NCI-H2196 (cell line): ENCODE results near the gene SHISA4.
A peak's percentile ranks its signal among the peaks of the same experiment; 100 is the strongest.
"Not testable (repeated sequence)": the region's sequence is repeated elsewhere in the genome, so short reads cannot be mapped to it uniquely, and the experiment has no call there.

ENCODE experiments used
- DNase-seq: peaks from one replicate; lab custom pipeline; 2025; ENCODE audit not compliant: unreplicated experiment; lab: John Stamatoyannopoulos, UW

The SHISA4 gene, protein sequence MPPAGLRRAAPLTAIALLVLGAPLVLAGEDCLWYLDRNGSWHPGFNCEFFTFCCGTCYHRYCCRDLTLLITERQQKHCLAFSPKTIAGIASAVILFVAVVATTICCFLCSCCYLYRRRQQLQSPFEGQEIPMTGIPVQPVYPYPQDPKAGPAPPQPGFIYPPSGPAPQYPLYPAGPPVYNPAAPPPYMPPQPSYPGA

DNA sequence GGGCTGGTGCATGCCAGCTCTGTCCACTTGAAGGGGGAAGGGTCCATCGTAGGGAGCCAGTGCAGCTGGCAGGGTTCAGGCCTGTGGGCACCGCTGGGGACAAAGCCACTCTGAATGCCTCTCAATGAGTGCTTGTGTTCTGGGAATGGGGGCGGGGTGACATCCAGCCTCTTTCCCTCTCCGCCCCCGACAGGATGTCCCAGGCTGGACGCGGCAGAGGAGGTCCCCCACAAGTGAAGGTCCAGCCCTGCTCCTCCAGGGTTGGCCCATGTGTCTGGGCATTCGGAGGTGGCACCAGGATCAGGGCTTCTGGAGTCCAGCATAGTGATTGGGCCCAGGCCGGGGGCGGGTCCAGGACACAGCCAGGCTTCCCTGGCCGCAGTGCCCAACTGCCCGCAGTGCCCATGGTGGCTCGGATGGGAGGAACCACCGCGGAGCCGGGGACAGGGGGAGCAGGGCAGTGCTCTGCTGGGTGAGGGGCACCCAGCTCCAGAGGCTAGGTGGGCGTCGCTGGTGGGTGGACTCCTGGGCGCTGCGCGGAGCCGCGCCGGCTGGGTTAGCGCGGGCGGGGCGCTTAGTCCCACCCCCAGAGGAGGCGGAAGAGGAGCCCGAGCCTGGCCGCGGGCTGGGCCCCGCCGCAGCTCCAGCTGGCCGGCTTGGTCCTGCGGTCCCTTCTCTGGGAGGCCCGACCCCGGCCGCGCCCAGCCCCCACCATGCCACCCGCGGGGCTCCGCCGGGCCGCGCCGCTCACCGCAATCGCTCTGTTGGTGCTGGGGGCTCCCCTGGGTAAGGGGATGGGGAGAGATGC is at the start of gene SHISA4:
SHISA4 (plus strand) TSS at position 617 of the 808 bp plus-strand sequence; CDS start at position 714, 97 bp downstream.
- peak; percentile 73 for DNase-seq

DNA sequence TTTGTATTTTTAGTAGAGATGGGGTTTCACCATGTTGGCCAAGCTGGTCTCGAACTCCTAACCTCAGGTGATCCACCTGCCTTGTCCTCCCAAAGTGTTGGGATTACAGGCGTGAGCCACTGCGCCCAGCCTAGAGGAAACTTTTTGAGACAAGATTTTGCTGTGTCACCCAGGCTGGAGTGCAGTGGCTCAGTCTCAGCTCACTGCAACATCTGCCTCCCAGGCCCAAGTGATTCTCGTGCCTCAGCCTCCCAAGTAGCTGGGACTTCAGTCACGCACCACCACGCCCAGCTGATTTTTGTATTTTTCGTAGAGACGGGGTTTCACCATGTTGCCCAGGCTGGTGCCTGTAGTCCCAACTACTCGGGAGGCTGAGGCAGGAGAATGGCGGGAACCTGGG is 49.6 kb upstream of the SHISA4 start:
- not testable (repeated sequence) for DNase-seq

DNA sequence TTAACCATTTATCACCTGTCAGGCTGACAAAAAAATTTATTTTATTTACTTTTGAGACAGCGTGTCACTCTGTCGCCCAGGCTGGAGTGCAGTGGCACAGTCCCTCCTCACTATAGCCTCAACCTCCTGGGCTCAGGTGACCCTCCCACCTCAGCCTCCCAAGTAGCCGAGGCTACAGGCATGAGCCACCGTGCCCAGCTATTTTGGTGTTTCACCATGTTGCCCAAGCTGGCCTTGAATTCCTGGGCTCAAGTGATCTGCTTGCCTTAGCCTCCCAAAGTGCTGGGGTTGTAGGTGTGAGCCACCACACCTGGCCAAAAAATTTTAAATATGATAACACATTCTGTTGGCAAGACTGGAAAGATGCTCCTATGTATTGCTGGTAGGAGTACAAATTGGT is 48.6 kb upstream of the SHISA4 start:
- DNase-seq = no peak

DNA sequence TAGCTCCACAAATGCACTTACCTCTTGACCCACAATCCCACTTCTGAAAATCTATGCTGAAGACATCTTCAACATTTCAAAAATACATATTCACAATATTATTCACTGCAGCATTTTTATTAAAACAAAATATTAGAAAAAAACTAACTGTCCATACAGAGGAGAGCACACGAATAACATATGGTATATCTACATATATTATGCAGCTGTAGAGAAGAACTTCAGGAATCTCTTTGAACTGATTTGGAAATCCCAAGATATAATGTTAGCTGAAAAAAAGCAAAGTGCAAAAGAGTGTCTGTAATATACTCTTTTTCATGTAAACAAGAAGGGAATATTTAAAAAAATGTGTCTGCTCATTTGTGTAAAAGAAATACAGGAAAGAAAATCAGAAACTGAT is 48.2 kb upstream of the SHISA4 start:
- no peak for DNase-seq

DNA sequence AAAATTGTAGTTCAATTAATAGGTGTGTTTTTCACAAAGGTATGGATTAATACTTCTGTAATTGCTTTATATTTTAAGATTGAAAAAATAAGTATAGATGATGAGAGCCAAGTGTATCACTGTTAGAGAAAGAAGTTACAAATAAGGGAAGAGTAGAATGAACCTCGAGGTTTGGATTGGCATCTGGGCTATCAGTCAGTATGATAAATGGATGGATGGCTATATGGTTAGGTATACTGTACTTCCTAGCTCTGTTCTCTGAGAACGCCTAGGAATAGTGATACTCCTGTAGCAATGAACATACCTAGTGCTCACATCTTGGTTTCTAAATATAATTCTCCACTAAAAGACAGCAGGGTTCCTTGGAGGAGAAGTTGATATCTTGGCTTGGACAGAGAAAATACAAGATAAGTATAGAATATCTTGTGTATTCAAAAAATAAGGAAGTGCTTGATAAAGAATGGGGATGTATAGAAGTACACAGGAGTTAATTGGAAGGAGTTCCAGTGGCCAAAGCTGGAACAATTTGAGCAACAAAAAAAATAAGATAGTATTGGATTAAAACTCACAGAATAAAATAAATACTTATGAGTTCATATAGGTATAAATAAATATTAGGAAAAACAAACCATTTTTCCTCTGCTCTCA is 47.3 kb upstream of the SHISA4 start:
- DNase-seq = no peak

DNA sequence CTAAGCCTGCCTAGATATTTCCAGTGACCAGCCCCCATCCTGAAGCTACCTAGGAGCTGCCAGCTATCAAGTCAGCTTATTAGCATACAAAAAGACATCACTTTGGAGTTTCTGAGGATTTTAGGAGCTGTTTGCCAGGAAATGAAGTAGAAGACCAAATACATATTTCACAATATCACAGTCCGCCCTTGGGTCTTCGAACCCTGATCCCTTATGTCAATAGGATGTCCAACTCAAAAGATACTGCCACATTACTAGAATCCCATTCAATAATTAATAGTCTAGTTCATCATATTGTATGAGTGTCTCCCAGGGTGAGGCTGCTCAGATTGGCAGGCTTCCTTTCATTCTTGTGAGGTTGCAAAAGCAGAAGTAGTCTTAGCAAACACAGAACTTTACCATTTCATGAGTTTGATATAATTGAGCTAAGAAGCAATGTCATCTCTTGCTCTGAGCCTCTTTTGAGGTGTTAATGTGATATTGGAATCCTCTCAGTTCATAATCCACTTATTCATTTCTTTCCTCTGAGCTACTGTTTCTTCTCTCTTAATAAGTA is 46.1 kb upstream of the SHISA4 start:
- DNase-seq = no peak

DNA sequence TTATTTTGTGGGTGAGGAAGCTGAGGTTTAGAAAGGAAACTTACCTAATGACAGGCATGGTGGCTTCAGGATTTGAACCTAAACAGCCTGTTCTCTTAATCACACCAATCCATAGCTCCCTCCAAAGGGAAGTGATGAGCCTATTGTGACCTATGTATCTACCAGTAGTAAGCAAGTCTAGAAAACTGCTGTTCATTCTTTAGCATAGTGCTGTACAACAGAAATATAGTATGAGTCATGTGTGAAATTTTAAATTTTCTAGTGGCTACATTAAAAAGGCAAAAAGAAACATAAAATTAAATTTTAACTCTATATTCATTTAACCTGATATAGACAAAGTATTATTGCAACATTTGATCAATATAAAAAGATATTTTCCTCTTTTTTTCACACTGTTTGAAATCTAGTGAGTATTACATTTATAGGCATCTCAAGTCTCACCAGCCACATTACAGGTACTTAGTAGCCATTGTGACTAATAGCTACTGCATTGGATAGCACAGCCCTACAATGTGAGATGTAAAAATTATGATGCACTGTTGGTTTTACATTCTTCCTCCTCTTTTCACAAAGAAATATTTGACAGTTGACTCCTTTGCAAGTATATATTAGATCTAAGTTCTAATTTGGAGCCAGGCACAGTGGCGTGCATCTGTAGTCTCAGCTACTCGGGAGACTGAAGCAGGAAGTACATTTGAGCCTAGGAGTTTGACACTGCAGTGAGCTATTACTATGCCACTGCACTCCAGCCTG is 43.2 kb upstream of the SHISA4 start:
- DNase-seq = no peak

DNA sequence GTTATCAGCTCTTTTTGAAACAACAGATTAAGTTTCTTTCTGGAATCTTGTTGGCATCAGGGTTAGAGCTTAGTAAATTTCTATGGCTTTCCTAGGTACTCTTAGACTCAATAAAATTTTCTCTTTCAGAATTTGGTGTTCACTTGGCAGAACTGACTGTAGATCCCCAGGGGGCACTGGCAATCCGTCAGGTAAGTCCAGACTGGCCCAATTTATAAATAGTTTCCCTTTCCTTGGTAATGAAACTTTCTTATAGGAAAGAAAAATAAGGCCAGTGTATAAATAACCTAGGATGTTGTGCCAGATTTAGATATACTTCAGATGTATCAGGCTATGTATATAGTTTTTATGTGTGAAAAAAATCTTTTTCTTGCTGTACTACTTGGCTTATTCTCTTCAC is 41.5 kb upstream of the SHISA4 start:
- no peak for DNase-seq

DNA sequence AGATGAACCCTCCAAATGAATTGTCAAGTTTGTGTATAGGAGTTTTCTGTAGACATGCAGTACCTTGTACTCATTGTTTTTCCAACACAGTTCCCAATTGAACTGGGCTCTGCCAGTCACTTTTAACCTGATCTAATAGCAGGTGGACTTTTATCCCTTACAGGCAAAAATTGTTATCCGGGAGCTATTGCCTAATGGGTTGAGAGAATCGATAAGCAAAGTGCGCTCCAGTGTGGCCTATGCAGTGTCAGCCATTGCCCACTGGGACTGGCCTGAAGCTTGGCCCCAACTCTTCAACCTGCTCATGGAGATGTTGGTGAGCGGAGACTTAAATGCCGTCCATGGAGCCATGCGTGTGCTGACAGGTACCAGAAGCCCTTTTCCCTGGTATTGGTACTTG is 40.5 kb upstream of the SHISA4 start:
- no peak for DNase-seq

DNA sequence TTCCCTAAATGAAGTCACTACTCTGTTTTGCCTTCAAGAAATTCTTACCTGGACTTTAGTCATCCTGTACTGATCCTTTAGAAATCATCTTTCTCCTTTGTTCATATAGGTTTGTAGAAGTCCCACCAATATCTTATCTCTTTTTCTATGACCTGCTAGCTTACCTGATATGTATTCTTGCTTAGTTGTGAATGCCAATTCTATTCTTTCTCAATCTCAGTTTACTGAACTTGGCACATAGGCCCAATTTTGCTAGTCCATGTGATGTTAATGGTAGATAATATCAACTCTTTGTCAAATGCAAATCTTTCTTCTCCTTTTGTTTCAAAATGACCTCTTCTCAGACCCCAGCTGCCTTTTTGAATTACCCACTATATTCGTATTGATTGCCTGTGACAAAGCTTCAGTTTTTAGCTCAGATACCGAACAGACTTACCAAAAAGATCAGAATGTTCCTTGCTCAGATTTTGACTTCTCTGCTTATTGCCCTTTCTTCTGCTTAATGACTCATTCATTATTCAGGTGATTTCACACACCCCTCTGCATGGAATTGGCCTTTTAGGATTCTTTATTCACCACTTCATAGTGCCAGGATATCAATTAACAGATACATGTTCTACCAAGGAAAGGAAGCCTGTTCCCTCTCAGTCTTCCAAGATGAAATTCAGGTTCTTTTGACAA is 39.2 kb upstream of the SHISA4 start:
- DNase-seq = no peak

DNA sequence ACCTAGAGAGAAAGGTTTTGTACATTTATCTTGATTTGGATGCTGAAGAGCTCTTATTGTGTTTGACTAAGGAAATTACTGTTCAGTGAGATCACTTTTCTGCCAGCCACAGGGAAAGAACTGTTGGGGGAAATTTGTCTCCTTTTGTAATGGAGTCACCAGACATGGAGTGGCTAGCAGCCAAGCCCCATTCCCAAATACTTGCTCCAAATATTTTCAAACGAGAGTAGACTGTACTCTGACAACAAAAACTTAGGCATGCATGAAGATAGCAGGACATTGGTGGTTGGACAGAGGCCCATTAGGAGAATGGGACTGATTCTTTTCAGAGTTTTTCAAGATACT is 38.7 kb upstream of the SHISA4 start:
- DNase-seq = peak; percentile 41

DNA sequence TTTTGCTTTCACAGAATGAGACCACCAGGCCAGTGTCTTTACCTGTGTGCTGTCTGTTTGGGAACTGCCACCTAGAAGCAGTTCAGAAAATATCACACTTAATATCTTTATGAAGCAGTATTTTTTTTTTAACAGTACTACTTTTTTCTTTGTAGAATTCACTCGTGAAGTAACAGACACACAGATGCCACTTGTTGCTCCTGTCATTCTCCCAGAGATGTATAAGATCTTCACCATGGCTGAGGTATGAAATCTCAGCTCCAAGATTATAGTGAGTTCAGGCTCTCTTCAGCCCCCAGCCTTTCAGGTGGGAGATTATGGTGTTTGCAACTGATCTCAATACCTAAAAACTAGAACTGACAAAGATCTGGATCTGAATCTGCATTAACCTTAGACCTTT is 36.7 kb upstream of the SHISA4 start:
- no peak for DNase-seq

DNA sequence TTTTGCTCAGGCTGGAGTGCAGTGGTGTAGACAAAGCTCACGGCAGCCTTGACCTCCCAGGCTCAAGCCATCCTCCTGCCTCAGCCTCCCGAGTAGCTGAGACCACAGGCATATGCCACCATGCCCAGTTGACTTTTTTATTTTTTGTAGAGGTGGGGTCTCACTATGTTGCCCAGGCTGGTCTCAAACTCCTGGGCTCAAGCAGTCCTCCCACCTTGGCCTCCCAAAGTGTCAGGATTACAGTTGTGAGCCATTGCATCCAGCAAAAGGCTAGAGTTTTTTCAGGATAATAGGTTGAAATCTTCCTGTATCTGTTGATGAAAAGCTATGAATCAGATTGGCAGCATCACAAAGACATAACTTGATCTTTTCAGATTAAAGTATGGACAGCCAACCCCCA is 32.0 kb upstream of the SHISA4 start:
- DNase-seq = not testable (repeated sequence)

DNA sequence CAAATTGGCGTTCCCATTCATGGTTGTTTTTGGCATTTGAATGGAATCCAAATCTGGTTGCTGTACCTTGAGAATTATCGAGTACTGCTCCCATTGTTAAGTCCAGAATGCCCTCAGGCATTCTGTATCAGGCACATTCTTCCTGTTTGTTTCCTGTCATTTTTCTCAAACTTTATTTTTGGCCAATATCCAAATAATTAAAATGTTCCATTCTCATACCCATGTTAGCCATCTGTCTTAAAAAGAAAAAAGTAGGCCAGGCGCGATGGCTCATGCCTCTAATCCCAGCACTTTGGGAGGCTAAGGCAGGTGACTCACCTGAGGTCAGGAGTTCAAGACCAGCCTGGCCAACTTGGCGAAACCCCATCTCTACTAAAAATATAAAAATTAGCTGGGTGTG is 29.3 kb upstream of the SHISA4 start:
- no peak for DNase-seq

DNA sequence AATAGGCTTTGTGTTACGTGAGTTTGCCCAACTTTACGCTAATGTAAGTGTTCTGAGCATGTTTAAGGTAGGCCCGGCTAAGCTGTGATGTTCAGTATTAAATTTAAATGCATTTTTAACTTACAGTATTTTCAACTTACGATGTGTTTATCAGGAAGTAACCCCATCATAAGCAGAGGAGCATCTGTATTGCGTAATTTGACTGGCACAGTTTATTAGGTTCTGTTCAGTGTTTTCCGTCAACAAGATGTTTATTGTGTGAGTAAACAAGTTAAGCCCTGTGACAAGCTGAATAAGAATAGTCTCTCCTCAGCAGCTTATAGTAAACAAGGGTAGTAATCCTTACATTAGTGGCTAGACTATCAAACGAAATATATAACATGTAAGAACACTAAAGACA is 27.2 kb upstream of the SHISA4 start:
- no peak for DNase-seq

DNA sequence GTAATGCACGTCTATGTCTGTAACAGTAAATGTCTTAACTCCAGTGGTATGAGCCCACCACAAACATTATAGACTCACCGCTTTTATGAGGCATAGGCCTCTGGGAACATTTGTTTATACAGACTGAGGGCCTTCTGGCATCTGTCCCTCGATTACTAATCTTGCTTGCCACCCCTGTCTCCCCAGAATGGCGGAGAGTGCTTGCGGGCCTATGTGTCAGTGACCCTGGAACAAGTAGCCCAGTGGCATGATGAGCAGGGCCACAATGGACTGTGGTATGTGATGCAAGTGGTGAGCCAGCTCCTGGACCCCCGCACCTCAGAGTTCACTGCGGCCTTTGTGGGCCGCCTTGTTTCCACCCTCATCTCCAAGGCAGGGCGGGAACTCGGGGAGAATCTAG is 18.3 kb upstream of the SHISA4 start:
- no peak for DNase-seq

DNA sequence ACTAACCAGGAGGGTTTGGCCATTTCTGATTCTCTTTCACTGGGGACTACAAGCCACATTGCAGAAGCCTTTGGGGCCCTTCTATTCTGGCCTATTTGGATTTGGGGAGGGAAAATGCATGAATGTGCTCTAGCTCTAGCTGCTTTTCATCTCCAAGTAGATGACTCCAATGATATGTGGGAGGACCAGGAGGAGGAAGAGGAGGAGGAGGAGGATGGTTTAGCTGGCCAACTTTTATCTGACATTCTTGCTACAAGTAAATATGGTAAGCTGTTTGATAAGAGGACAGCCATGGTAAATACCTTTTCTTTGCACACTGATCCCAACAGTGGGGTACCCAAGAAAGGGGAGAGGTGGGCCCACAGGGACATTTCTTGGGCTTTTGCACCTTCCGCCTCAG is 14.0 kb upstream of the SHISA4 start:
- no peak for DNase-seq

DNA sequence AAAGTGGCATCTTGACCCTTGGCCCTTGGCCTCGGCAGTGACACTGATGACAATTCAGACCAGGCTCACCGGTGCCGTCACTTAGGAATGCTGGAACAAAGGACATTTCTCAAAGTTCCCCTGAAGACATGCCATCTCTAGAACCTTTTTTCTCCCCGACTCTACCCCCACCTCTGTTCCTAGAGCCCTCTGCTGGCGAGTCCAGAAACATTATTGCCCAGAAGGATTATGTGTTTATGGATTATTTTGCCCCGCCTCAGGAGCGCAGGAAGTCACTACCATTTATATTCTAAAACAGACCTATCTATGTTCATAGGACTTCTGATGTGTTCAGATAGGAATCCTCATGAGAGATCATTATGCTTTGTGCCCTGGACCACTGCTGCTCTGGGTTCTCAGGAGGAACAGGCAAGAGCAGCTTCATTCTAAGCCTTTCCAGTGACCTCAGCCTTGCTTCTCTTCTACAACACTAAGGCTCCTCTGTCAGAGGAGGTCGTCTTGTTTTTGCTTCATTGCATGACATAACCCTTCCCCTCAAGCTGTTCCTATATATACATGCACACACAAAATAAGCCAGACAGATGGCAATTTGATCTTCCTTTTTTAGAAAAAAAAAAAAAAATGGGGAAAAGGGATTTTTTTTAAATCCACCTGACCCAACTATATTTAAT is 12.4 kb upstream of the SHISA4 start:
- no peak for DNase-seq

DNA sequence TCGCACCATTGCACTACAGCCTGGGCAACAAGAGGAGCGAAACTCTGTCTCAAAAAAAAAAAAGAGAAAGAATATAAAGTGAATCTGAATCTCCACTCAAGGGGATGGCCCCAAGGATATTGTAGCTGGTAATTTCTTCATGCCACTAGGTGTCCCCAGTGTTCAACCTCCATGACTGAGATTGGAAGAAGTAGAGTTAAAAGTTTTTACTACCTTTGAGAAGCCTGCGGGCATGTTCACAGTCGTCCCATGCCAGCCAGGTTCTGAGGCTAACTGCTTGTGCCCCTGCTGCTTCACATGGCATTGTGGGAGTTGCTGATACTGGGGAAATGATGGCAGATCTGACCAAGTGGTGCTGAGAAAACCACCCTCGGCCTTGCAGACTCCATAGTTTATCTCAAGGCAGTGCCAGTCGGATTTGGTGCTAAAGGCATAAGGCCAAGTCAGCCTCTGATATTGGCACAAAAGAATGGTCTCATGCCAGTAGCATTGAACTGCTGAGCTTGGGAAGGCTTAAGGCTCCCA is 10.8 kb upstream of the SHISA4 start:
- DNase-seq = peak; percentile 53
